ENCODE data around the gene IRX6.

IRX6 gene

DNA sequence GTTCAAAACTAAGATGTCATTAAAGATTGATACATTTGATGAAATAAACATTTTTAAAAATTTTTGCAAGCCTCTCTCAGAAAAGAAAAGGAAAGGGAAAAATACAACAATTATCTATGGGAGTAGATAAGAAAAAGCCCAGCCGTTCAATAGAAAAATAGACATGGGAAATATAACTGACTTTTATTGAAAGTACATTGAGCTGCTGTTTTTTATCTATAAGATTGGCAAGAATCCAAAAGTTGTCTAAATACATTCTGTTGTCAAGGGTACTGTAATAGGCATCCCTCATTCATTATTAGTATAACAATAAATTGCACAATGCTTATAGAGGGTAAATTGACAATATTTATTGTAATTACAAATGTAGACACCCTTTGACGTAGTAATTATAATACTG lies 38.4 kb upstream of the IRX6 start:
- no peaks in the 10 kb centered on the region; the same call in 1 of the 2 replicates for H3K4me1 ChIP-seq (ENCODE audit: control insufficient read depth, insufficient read depth, low read length)
- DNase-seq (ENCODE audit: low read depth, low spot score), result no peak
- H3K27me3 ChIP-seq (ENCODE audit: control insufficient read depth, insufficient read depth, low read length), result no peaks in the 10 kb centered on the region
- H3K27ac ChIP-seq (ENCODE audit: low read length), result no peak overlapping the region
- H3K9me3 ChIP-seq (ENCODE audit: control insufficient read depth, insufficient read depth, low read length), result no peaks in the 10 kb centered on the region
- no peaks in the 10 kb centered on the region for H3K36me3 ChIP-seq (ENCODE audit: control insufficient read depth, insufficient read depth, low read length)
- WGBS (ENCODE audit: insufficient coverage, insufficient read length), result no CpG with 5 or more reads among the region's 2 CpGs
- H3K4me3 ChIP-seq (ENCODE audit: low read length), result no peak overlapping the region

DNA sequence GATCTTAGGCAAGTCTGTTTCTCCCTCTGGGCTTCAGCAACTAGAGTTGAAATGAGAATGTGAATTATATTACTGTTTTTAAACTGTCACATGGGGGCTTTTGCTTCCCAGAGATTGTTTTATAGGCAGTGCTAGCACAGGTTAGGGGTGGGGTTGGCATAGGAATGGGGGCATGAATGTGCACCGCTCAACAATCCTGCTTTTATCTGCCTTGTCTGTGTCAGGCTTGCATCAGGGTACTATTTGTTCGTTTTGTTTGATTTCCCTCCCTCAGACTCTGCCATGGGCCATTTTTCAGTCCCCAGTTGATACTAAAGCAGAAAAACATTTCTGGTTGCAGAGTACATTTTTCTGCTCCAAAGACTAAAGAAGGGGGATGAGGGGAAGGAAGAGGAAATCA lies 34.6 kb upstream of the IRX6 start:
- WGBS (ENCODE audit: insufficient coverage, insufficient read length), result no CpG with 5 or more reads among the region's 2 CpGs
- DNase-seq (ENCODE audit: low read depth, low spot score), result no peak
- Histone ChIP-seq H3K4me3 (ENCODE audit: low read length) (no peak overlapping the region), H3K36me3 (ENCODE audit: control insufficient read depth, insufficient read depth, low read length) (no peaks in the 10 kb centered on the region), H3K4me1 (ENCODE audit: control insufficient read depth, insufficient read depth, low read length) (peaks cover 3% of the 10 kb centered on the region; the same call in 1 of the 2 replicates), H3K27ac (ENCODE audit: low read length) (no peak overlapping the region), H3K27me3 (ENCODE audit: control insufficient read depth, insufficient read depth, low read length) (no peaks in the 10 kb centered on the region), H3K9me3 (ENCODE audit: control insufficient read depth, insufficient read depth, low read length) (no peaks in the 10 kb centered on the region)

DNA sequence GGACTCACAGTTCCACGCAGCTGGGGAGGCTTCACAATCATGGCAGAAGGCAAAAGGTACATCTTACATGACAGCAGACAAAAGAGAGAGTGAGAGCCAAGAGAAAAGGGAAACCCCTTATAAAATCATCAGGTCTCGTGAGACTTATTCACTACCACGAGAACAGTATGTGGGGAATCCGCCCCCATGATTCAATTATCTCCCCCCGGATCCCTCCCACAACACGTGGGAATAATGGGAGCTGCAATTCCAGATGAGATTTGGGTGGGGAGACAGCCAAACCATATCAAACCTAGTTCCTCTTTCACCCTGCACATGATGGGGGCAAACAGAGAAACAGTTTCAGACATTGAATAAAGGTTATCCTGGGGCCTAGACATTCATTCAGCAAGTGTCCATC lies 32.2 kb upstream of the IRX6 start:
- WGBS (ENCODE audit: insufficient coverage, insufficient read length), result no CpG with 5 or more reads among the region's 6 CpGs
- no peak for DNase-seq (ENCODE audit: low read depth, low spot score)
- no peak overlapping the region for H3K27ac ChIP-seq (ENCODE audit: low read length)
- no peaks in the 10 kb centered on the region for H3K27me3 ChIP-seq (ENCODE audit: control insufficient read depth, insufficient read depth, low read length)
- peaks cover 3% of the 10 kb centered on the region; the same call in 1 of the 2 replicates for H3K4me1 ChIP-seq (ENCODE audit: control insufficient read depth, insufficient read depth, low read length)
- no peaks in the 10 kb centered on the region for H3K9me3 ChIP-seq (ENCODE audit: control insufficient read depth, insufficient read depth, low read length)
- no peak overlapping the region for H3K4me3 ChIP-seq (ENCODE audit: low read length)
- no peaks in the 10 kb centered on the region for H3K36me3 ChIP-seq (ENCODE audit: control insufficient read depth, insufficient read depth, low read length)

DNA sequence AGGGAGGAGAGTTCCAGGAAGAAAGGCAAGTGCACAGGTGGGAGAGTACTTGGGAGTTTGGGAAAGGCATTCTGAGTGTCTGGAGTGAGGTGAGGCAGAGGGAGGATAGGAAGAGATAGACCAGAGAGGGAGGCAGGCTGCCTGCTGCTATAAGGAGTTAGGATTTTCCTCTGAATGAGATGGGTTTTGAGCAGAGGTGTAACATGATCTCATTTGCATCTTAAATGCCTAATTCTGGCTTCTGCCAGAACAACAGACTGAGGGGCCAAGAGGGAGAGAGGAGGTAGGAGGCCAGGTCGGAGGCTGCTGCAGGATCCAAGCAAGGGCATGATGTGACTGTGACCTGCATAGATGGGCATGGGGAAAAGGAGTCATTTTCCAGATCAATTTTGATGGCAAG lies 31.5 kb upstream of the IRX6 start:
- peaks cover 3% of the 10 kb centered on the region; the same call in 1 of the 2 replicates for H3K4me1 ChIP-seq (ENCODE audit: control insufficient read depth, insufficient read depth, low read length)
- H3K27ac ChIP-seq (ENCODE audit: low read length), result no peak overlapping the region
- no peaks in the 10 kb centered on the region for H3K36me3 ChIP-seq (ENCODE audit: control insufficient read depth, insufficient read depth, low read length)
- H3K9me3 ChIP-seq (ENCODE audit: control insufficient read depth, insufficient read depth, low read length), result no peaks in the 10 kb centered on the region
- DNase-seq (ENCODE audit: low read depth, low spot score), result no peak
- no CpG with 5 or more reads among the region's 1 CpG for WGBS (ENCODE audit: insufficient coverage, insufficient read length)
- H3K4me3 ChIP-seq (ENCODE audit: low read length), result no peak overlapping the region
- H3K27me3 ChIP-seq (ENCODE audit: control insufficient read depth, insufficient read depth, low read length), result no peaks in the 10 kb centered on the region

DNA sequence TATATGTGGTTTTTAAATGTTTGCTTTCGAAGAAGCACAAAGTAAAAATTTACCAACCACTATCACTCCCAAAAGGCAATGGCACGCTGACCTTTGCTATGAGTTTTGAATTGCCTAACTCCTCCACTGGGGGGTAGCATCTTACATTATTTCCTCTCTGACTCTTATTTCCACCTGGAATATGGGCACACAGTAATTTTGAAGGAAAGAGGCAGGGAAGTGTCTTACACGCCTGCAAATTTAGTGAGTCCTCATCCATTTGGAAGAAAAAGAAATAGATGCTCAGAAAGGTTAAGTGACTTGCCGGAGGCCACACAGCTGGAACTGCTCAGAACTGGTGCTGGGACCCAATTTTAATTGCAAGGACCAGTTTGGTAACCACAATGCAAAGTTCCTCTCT lies 29.9 kb upstream of the IRX6 start:
- no peak for DNase-seq (ENCODE audit: low read depth, low spot score)
- no CpG with 5 or more reads among the region's 4 CpGs for WGBS (ENCODE audit: insufficient coverage, insufficient read length)
- no peak overlapping the region for H3K4me3 ChIP-seq (ENCODE audit: low read length)
- H3K27ac ChIP-seq (ENCODE audit: low read length), result no peak overlapping the region
- no peaks in the 10 kb centered on the region for H3K36me3 ChIP-seq (ENCODE audit: control insufficient read depth, insufficient read depth, low read length)
- peaks cover 3% of the 10 kb centered on the region; the same call in 1 of the 2 replicates for H3K4me1 ChIP-seq (ENCODE audit: control insufficient read depth, insufficient read depth, low read length)
- H3K9me3 ChIP-seq (ENCODE audit: control insufficient read depth, insufficient read depth, low read length), result no peaks in the 10 kb centered on the region
- no peaks in the 10 kb centered on the region for H3K27me3 ChIP-seq (ENCODE audit: control insufficient read depth, insufficient read depth, low read length)

DNA sequence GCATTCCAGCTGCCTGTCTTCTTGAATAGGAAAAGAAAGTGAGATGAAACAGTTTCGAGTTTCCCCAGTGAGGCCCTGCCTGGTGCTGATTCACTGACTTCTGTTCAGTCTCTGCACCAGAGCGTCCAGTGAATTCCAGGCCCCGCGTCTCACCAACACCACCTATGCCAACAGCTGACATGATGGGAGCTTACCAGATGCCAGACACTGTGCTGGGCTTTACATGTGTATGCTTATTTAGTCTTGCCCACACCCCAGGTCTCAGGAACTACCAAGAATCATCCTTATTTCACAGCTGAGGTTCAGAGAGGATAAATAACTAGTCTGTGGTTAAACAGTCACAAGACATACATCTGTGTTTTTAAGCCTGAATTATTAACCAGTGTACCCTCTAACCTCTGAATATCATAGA lies 29.1 kb upstream of the IRX6 start:
- H3K27ac ChIP-seq (ENCODE audit: low read length), result no peak overlapping the region
- WGBS (ENCODE audit: insufficient coverage, insufficient read length), result no CpG with 5 or more reads among the region's 4 CpGs

DNA sequence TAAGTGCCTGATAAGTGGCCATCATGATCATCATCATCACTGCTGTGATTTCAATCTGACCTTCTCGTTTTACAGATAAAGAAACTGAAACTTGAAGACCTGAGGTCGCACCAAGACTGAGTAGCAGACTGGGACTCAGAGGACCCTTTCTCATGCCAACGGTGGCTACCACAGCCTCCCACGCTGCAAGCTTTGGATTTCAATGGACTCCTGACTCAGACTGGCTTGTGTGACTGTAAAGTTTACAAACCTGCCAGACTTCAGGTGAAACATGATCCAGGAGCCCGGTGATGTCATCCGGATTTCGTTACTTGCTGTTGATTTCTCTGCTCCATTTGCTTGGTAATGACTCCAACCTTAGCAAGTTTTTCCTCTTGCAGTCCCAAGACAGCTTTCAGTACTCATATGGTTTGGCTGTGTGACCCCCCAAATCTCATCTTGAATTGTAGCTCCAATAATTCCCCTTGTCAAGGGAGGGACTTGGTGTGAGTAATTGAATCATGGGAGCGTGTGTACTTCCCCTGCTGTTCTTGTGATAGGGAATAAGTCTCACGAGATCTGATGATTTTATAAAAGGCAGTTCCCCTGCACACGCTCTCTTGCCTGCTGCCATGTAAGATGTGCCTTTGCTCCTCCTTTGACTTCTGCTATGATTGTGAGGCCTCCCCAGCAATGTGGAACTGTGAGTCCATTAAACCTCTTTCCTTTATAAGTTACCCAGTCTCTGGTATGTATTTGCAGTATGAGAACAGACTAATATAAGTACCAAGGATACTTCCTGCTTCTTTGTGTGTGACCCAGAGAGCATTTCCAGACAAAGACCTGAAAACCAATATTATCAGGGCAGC lies 26.7 kb upstream of the IRX6 start:
- Histone ChIP-seq H3K27me3 (ENCODE audit: control insufficient read depth, insufficient read depth, low read length) (no peaks in the 10 kb centered on the region), H3K9me3 (ENCODE audit: control insufficient read depth, insufficient read depth, low read length) (no peaks in the 10 kb centered on the region), H3K4me1 (ENCODE audit: control insufficient read depth, insufficient read depth, low read length) (peaks cover 3% of the 10 kb centered on the region; the same call in 1 of the 2 replicates), H3K4me3 (ENCODE audit: low read length) (no peak overlapping the region), H3K36me3 (ENCODE audit: control insufficient read depth, insufficient read depth, low read length) (no peaks in the 10 kb centered on the region), H3K27ac (ENCODE audit: low read length) (no peak overlapping the region)
- no CpG with 5 or more reads among the region's 10 CpGs for WGBS (ENCODE audit: insufficient coverage, insufficient read length)
- no peak for DNase-seq (ENCODE audit: low read depth, low spot score)

More for the DNA sequence above, 29.1 kb upstream of the IRX6 start:
- no peak overlapping the region for H3K4me3 ChIP-seq (ENCODE audit: low read length)
- no peaks in the 10 kb centered on the region for H3K9me3 ChIP-seq (ENCODE audit: control insufficient read depth, insufficient read depth, low read length)
- no peaks in the 10 kb centered on the region for H3K36me3 ChIP-seq (ENCODE audit: control insufficient read depth, insufficient read depth, low read length)
- peaks cover 3% of the 10 kb centered on the region; the same call in 1 of the 2 replicates for H3K4me1 ChIP-seq (ENCODE audit: control insufficient read depth, insufficient read depth, low read length)
- DNase-seq (ENCODE audit: low read depth, low spot score), result no peak
- no peaks in the 10 kb centered on the region for H3K27me3 ChIP-seq (ENCODE audit: control insufficient read depth, insufficient read depth, low read length)

DNA sequence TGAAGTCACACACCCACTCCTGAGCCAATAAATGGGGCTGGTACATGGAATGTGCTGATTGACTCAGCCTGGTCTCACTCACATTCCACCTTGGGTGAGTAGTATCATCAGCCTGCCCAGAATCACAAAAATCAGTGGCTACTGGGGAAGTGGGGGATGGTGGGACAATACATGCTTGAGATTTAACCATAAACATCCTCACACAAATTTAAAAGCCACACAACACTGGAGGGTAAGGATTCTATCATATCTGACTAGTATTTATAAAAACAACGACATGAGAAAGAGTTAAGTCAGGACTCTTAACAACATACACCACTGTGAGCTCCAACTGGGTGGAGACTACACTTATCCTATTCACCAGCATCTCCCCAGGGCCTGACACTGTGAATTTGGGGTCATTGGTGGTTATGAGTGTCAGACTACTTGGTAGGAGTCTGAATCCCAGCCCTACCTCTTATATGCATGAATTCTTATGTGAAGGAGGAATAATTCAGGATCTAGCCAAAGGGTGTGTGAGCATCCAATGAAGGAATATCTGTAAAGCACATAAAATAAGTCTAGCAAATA lies 26.0 kb upstream of the IRX6 start:
- Histone ChIP-seq H3K4me3 (ENCODE audit: low read length) (no peak overlapping the region), H3K27ac (ENCODE audit: low read length) (no peak overlapping the region), H3K27me3 (ENCODE audit: control insufficient read depth, insufficient read depth, low read length) (no peaks in the 10 kb centered on the region), H3K9me3 (ENCODE audit: control insufficient read depth, insufficient read depth, low read length) (no peaks in the 10 kb centered on the region), H3K4me1 (ENCODE audit: control insufficient read depth, insufficient read depth, low read length) (peaks cover 5% of the 10 kb centered on the region; the same call in 1 of the 2 replicates), H3K36me3 (ENCODE audit: control insufficient read depth, insufficient read depth, low read length) (no peaks in the 10 kb centered on the region)
- no CpG with 5 or more reads among the region's 1 CpG for WGBS (ENCODE audit: insufficient coverage, insufficient read length)
- no peak for DNase-seq (ENCODE audit: low read depth, low spot score)

DNA sequence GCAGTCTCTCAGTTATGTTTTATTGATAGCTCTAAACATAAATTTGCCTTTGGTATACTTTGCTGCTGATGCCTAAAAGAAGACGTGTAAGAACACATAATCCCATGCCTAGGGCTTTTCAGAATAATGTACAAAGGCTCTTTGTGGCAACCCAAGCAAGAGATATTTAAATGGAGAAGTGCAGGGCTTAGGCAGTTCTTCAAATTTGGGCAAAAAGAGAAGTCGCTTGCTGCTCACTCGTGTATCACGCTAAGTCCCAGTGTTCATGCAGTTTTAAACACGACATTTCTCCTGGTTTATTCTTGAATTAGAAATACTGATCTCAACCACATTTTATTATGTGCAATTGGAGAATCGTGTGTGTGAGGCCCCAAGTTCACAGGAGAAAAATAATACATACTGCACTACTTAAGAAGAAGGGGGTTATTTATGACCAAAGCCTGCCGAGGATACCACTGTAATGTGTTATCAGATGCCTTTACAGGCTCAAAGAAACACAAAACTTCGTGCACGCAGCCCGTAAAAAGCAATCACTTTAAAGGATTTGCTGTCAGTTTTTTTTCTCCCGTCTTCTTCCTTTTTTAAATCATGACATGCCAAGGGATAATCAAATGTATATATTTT lies 22.5 kb upstream of the IRX6 start:
- Histone ChIP-seq H3K4me1 (ENCODE audit: control insufficient read depth, insufficient read depth, low read length) (peaks cover 5% of the 10 kb centered on the region; the same call in 1 of the 2 replicates), H3K4me3 (ENCODE audit: low read length) (no peak overlapping the region), H3K9me3 (ENCODE audit: control insufficient read depth, insufficient read depth, low read length) (no peaks in the 10 kb centered on the region), H3K27me3 (ENCODE audit: control insufficient read depth, insufficient read depth, low read length) (no peaks in the 10 kb centered on the region), H3K36me3 (ENCODE audit: control insufficient read depth, insufficient read depth, low read length) (no peaks in the 10 kb centered on the region), H3K27ac (ENCODE audit: low read length) (no peak overlapping the region)
- WGBS (ENCODE audit: insufficient coverage, insufficient read length), result no CpG with 5 or more reads among the region's 11 CpGs
- DNase-seq (ENCODE audit: low read depth, low spot score), result no peak

DNA sequence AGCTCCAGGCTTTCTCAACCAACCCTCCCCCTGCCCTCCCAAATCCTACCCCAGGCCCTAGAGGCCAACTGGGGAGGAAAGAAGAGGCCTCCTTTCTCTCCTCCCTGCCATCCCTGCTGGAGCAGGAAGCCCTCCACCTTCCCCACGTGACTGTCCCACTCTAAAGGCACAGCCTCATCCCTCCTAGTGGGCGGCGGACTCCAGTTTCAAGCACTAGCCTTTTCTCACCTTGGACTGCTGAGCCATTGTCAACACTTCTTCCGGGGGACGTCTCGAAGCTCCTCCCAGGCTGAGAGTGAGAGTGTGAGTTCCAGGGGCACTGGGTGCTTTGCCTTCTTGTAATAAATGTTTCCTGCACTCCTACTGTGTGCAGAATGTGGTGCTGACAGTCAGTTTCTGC lies 21.4 kb upstream of the IRX6 start:
- WGBS (ENCODE audit: insufficient coverage, insufficient read length), result no CpG with 5 or more reads among the region's 6 CpGs
- Histone ChIP-seq H3K36me3 (ENCODE audit: control insufficient read depth, insufficient read depth, low read length) (no peaks in the 10 kb centered on the region), H3K27me3 (ENCODE audit: control insufficient read depth, insufficient read depth, low read length) (no peaks in the 10 kb centered on the region), H3K4me1 (ENCODE audit: control insufficient read depth, insufficient read depth, low read length) (peaks cover 5% of the 10 kb centered on the region; the same call in 1 of the 2 replicates), H3K4me3 (ENCODE audit: low read length) (no peak overlapping the region), H3K9me3 (ENCODE audit: control insufficient read depth, insufficient read depth, low read length) (no peaks in the 10 kb centered on the region), H3K27ac (ENCODE audit: low read length) (no peak overlapping the region)
- DNase-seq (ENCODE audit: low read depth, low spot score), result no peak

All from iPS DF 6.9 (cell line).